Measurements from ENCODE around the gene THTPA.
"Not testable (repeated sequence)": the region's sequence is repeated elsewhere in the genome, so short reads cannot be mapped to it uniquely, and the experiment has no call there.

THTPA gene

GRCh38 chr14:23588884-23589598, 33.0 kb downstream of the THTPA start:
- peak; percentile 96 for DNase-seq

- DNase-seq: no peak
Measured at GRCh38 chr14:23589606-23590005, 33.5 kb downstream of the THTPA start.

- DNase-seq: no peak
Measured at GRCh38 chr14:23590198-23590597, 34.1 kb downstream of the THTPA start.

GRCh38 chr14:23594191-23594590, 38.1 kb downstream of the THTPA start:
- DNase-seq: not testable (repeated sequence)

GRCh38 chr14:23600322-23600707, 44.2 kb downstream of the THTPA start:
- no peak for DNase-seq

- DNase-seq: no peak
Measured at GRCh38 chr14:23600806-23601205, 44.7 kb downstream of the THTPA start.

- DNase-seq: no peak
Measured at GRCh38 chr14:23601424-23601823, 45.4 kb downstream of the THTPA start.

GRCh38 chr14:23601845-23602180, 45.7 kb downstream of the THTPA start:
- no peak for DNase-seq

GRCh38 chr14:23602181-23603095, 46.4 kb downstream of the THTPA start:
- no peak for DNase-seq

GRCh38 chr14:23603103-23603502, 47.0 kb downstream of the THTPA start:
- no peak for DNase-seq

- no peak for DNase-seq
Measured at GRCh38 chr14:23604148-23604547, 48.1 kb downstream of the THTPA start.

- no peak for DNase-seq
Measured at GRCh38 chr14:23604675-23605170, 48.7 kb downstream of the THTPA start.

- DNase-seq: no peak
Measured at GRCh38 chr14:23605931-23606585, 50.0 kb downstream of the THTPA start.

GRCh38 chr14:23608454-23608853, 52.4 kb downstream of the THTPA start:
- no peak for DNase-seq

- DNase-seq: no peak
Measured at GRCh38 chr14:23609001-23609400, 52.9 kb downstream of the THTPA start.

GRCh38 chr14:23609411-23610089, 53.5 kb downstream of the THTPA start:
- DNase-seq: not testable (repeated sequence)
